NCI-H1048 (cell line): Measurements from ENCODE around the gene MDH1B.
"Not testable (repeated sequence)": the region's sequence is repeated elsewhere in the genome, so short reads cannot be mapped to it uniquely, and the experiment has no call there.

Experiments used
- DNase-seq: peaks from one replicate; lab custom pipeline; 2025; lab: John Stamatoyannopoulos, UW

MDH1B gene

GRCh38 chr2:206766057-206766930 is 1.2 kb upstream of the MDH1B start:
- no peak for DNase-seq

DNA sequence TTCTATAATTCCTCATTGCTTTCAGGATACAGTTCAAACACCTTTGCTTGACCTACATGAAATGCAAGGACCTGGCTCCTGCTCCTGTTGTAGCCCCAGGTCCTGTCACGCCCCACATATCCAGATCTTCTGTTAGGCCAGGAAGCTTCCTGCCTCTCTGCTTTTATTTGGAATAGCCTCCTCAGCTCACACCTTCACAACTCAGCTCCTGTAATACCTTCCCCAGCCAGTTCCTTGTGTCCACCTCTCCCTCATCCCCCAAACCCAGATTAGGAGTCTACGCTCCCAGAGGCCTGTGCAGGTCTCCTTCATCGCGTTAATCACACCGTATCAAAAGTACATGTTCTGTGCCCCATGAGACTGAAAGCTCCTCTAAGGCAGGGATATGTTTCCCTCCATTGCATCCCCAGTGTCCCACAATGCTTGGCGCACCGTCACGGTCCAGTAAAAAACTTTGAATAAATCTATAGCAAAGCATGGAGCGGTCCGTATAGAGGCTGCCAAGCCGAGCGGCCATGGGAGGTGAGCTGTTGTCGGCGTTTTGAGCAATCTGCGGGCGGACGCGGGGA is 371 bp downstream of the MDH1B start:
- no peak for DNase-seq

- no peak for DNase-seq
Measured at GRCh38 chr2:206756816-206757215, 8.3 kb downstream of the MDH1B start.

DNA sequence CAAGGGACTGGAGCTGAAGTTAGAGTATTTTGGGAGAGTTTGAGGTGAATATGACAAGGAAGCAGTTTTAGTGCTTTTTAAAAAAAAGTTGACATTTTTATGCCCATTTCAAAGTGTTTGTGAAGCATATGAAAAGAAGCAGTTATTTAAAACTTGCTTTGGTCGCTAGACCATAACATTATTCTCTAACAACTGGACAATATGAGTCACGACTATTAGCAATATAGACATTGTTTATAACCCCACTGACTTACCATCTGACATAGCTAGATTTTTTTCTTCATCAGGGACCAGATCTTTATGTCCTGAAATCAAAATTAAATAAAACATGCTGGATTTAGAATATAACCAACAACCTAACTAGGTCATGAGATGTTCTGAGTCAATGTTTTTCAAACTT is 24.3 kb downstream of the MDH1B start:
- no peak for DNase-seq

DNA sequence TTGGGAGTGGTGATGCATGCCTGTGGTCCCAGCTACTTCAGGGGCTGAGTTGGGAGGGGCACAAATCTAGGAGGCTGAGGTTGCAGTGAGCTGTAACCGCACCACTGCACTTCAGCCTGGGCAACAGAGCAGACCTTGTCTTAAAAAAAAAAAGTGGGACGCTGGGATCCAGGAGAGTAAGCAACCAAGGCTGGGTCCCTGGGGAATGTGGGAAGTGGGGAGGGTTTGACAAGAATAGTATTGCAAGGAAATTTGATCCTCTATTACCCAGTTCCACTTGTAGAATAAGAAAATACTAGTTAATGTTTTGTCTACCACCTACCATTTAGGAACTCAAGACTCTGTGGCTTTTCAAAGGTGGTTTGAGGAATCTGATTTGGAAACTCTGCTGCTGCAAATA is 25.9 kb downstream of the MDH1B start:
- DNase-seq, result no peak

DNA sequence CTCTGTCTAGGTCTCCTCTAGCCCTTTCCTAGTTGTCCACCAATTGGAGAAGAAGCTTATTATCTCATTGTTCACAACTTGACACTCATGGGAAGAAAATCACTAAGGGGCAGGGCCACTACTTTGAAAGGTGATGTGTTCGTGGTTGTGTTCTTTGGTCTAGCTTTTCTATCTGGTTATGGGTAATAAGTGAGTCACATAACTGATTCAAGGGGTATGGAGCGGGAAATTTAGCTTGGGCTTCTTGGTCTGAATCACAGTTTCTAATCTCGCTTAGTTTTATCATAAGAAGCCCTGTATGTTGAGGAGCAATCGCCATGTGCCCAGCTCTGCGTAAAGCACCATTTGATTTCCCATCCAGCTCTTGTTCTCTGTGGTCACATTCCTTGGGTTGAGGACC is 28.2 kb downstream of the MDH1B start:
- DNase-seq, result no peak

- DNase-seq, result no peak
Measured at GRCh38 chr2:206733341-206733740, 31.8 kb downstream of the MDH1B start.

GRCh38 chr2:206728277-206729199 is 36.6 kb downstream of the MDH1B start:
- DNase-seq, result no peak

DNA sequence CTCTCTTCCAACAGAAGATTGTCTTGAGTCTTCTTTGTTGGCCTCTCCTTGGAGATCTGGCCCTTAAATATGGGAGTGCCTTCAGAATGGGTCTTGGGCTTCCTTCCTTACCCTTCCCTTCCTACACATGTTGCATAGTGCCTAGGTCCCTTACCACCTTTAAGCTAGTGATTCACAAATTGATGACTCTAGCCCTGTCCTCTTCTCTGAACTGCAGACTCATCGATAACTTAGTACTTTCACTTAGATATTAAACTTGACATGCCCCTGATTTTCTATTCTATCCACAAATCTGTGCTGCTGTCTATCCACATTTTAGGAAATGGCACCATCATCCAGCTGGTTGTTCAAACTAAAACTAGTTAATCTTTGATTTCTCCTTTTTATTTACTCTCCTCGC is 37.8 kb downstream of the MDH1B start:
- DNase-seq, result no peak

GRCh38 chr2:206723288-206723687 is 41.8 kb downstream of the MDH1B start:
- DNase-seq, result no peak

- no peak for DNase-seq
Measured at GRCh38 chr2:206721256-206721920, 43.7 kb downstream of the MDH1B start.

DNA sequence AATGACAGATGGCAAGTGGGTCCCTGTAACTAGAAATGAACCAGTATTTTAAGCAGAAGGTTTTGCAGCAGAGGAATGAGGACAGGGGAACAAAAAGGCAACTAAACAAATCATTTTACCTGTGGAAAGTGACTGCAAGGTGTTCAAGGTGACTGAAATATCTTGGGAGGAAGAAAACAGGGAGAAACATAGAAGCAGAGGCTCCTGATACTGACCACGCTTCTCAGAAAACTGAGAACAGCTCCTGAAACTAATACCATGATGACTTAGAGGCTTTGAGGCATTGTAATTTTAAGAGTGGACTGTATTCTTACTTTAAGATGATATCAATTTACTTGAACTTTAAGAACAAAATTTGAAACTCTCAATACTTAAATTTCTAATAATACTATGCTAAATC is 46.8 kb downstream of the MDH1B start, which contains the start of gene DYTN:
Gene DYTN (minus strand): TSS at position 101 of the 400 bp plus-strand sequence. CDS start 117 bp downstream, outside the sequence.
- DNase-seq, result no peak

DNA sequence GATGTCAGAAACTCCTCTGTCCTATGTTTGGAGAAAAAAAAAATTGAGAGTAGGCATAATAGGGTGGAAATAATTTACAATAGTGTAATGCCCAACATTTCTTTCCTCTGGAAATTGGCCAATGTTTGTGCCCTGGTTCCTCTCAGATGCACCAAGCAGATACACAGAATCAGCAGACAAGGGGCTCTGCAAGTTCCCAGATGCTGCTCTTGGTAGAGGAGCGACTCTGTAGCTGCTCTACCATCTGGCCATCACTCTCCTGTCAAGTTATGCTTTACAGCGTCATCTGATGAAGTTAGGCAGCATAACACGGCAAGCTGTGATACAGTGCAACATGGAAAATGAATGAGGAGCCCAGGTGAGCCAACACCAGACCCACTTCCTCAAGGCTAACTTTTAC is 48.5 kb downstream of the MDH1B start:
- no peak for DNase-seq

- not testable (repeated sequence) for DNase-seq
Measured at GRCh38 chr2:206715183-206715582, 49.9 kb downstream of the MDH1B start.

DNA sequence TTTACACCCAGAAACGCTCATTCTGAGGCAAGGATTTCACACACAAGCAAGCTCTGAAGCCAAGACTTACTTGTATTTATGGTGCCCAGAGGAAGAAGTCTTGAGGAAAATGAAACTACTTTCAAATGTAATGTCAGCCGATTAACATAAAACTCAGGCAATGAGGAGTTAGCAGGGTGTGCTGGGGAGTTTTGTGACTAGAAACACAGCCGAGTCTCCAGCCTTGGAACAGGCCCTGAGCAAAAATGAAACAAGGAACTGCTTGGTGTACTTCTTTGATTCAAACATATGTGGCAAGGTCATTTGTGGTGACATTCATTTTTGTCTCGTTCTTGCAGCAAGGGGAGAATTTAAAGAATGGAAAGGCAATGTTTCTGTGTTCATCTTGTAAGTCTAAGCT is 51.4 kb downstream of the MDH1B start:
- DNase-seq, result no peak

GRCh38 chr2:206708286-206708685 is 56.8 kb downstream of the MDH1B start:
- DNase-seq, result no peak

- no peak for DNase-seq
Measured at GRCh38 chr2:206707164-206707701, 57.9 kb downstream of the MDH1B start.

- DNase-seq, result no peak
Measured at GRCh38 chr2:206701952-206702605, 63.0 kb downstream of the MDH1B start.

DNA sequence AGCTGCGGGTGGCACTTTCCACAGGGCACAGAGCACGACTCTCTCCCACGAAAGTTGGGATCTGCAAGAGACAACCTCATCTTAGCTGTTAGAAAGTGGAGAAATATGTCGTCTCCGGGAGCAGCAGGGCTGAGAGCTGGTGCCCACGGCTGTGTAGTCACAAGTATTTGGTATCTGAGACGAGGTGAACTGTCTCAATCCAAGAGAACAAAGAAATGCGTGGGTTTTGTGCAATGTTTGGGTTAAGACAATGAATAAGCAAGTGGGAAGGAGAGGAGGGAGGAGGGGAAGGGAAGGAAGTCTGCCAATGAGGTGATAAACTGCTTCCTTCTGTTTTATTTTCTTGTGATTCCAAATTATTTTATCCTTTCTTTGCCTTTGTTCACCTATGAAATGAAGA is 65.0 kb downstream of the MDH1B start:
- DNase-seq, result no peak

GRCh38 chr2:206698811-206699210 is 66.3 kb downstream of the MDH1B start:
- no peak for DNase-seq

GRCh38 chr2:206696910-206697309 is 68.2 kb downstream of the MDH1B start:
- no peak for DNase-seq
